RWPE2 (cell line): ENCODE measurements around the gene HARBI1.
A peak's percentile ranks its signal among the peaks of the same experiment; 100 is the strongest.

Experiments used
- ATAC-seq: fragments of 200-7000 bp; cut with Tn5 transposase; 3 replicates; pipeline ENCODE4 v1.9.1; 2021; ENCODE audit warnings: low read depth
- DNase-seq: peaks from one replicate; pipeline ENCODE4 v3.0.0-alpha.2; 2020; ENCODE audit warnings: low spot score
- H3K27ac ChIP-seq: fragments of 450-650 bp; 2 replicates; pipeline ENCODE4 v1.5.1; 2017; ENCODE audit warnings: mild to moderate bottlenecking; ENCODE audit not compliant: poor library complexity, severe bottlenecking
- H3K27me3 ChIP-seq: fragments of 250-450 bp; sonication (Bioruptor Pico); 2 replicates; pipeline ENCODE4 v1.5.1; 2021; ENCODE audit warnings: mild to moderate bottlenecking, moderate library complexity; ENCODE audit not compliant: insufficient read depth, poor library complexity, severe bottlenecking
- H3K36me3 ChIP-seq: fragments of 250-450 bp; sonication (Bioruptor Pico); 2 replicates; pipeline ENCODE4 v1.5.1; 2020; ENCODE audit warnings: low read depth, mild to moderate bottlenecking, moderate library complexity
- H3K4me1 ChIP-seq: fragments of 250-450 bp; sonication (Bioruptor Pico); 2 replicates; pipeline ENCODE4 v1.5.1; 2021; ENCODE audit warnings: mild to moderate bottlenecking, moderate library complexity; ENCODE audit not compliant: insufficient read depth, poor library complexity, severe bottlenecking
- H3K4me3 ChIP-seq: fragments of 250-450 bp; sonication (Bioruptor Pico); 2 replicates; pipeline ENCODE4 v1.5.1; 2021; ENCODE audit warnings: mild to moderate bottlenecking, moderate library complexity; ENCODE audit not compliant: severe bottlenecking
- H3K9me3 ChIP-seq: fragments of 250-450 bp; sonication (Bioruptor Pico); 2 replicates; pipeline ENCODE4 v1.5.1; 2021; ENCODE audit warnings: mild to moderate bottlenecking, moderate library complexity; ENCODE audit not compliant: severe bottlenecking
- TF ChIP-seq, protein P1 (sequence below): fragments of 450-650 bp; IDR thresholded peaks from one replicate; pipeline ENCODE4 v1.5.1; 2017; ENCODE audit warnings: mild to moderate bottlenecking, moderate library complexity; ENCODE audit not compliant: poor library complexity, severe bottlenecking

The HARBI1 gene

GRCh38 chr11:46574656-46575055 lies 42.4 kb downstream of the HARBI1 start:
- Histone ChIP-seq H3K36me3 (no peaks in the 10 kb centered on the region), H3K9me3 (no peaks in the 10 kb centered on the region), H3K27me3 (no peaks in the 10 kb centered on the region), H3K4me1 (peaks cover 4% of the 10 kb centered on the region), H3K27ac (no peak overlapping the region), H3K4me3 (no peak overlapping the region)
- no peak for ATAC-seq
- DNase-seq = no peak
- TF ChIP-seq, protein P1, sequence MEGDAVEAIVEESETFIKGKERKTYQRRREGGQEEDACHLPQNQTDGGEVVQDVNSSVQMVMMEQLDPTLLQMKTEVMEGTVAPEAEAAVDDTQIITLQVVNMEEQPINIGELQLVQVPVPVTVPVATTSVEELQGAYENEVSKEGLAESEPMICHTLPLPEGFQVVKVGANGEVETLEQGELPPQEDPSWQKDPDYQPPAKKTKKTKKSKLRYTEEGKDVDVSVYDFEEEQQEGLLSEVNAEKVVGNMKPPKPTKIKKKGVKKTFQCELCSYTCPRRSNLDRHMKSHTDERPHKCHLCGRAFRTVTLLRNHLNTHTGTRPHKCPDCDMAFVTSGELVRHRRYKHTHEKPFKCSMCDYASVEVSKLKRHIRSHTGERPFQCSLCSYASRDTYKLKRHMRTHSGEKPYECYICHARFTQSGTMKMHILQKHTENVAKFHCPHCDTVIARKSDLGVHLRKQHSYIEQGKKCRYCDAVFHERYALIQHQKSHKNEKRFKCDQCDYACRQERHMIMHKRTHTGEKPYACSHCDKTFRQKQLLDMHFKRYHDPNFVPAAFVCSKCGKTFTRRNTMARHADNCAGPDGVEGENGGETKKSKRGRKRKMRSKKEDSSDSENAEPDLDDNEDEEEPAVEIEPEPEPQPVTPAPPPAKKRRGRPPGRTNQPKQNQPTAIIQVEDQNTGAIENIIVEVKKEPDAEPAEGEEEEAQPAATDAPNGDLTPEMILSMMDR = no peak

DNA sequence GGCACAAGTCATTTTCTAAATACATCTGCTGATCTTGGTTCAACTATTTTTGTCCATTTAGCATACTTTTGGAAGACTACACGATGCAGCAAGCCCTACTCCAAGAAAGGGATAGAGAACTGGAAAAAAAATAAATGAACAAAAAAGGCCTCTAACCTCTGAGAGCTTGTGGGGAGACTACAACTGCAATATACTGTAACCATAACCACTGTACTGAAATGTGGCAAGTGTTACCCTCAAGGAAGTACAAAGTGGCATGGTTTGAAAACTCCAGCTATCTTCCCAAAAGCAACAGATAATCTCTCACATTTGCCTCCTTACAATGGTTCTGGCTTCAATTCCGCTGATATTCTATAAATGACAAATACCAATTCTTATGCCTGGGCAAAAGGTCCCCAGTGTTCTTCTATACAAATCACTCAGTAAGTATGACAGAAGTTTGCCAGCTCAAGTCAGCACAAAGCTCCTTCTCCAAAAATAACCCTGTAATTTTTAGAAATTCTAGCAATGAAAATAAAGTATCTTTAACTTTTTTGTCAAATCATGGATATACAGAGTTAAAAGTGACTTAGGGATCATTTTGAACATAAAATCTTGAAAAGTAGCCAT lies 46.1 kb downstream of the HARBI1 start:
- Histone ChIP-seq H3K4me1 (no peaks in the 10 kb centered on the region), H3K27me3 (no peaks in the 10 kb centered on the region), H3K27ac (no peak overlapping the region), H3K36me3 (no peaks in the 10 kb centered on the region), H3K4me3 (no peak overlapping the region), H3K9me3 (no peaks in the 10 kb centered on the region)
- TF ChIP-seq, protein P1 = no peak
- ATAC-seq = no peak
- DNase-seq = no peak

GRCh38 chr11:46565232-46565840 lies 51.7 kb downstream of the HARBI1 start:
- H3K4me1 ChIP-seq = peaks cover 18% of the 10 kb centered on the region
- TF ChIP-seq, protein P1 = no peak
- no peaks in the 10 kb centered on the region for H3K27me3 ChIP-seq

GRCh38 chr11:46564459-46564858 lies 52.6 kb downstream of the HARBI1 start:
- DNase-seq (no peak), ATAC-seq (peak; percentile 91)
- Histone ChIP-seq H3K4me3 (no peak overlapping the region), H3K9me3 (no peaks in the 10 kb centered on the region), H3K4me1 (peaks cover 26% of the 10 kb centered on the region), H3K36me3 (no peaks in the 10 kb centered on the region), H3K27me3 (no peaks in the 10 kb centered on the region), H3K27ac (peak overlapping the region; percentile 20)
- TF ChIP-seq, protein P1 = no peak

More at GRCh38 chr11:46565232-46565840, 51.7 kb downstream of the HARBI1 start:
- DNase-seq = no peak
- peak overlapping the region; percentile 20 for H3K27ac ChIP-seq
- no peak overlapping the region for H3K4me3 ChIP-seq
- ATAC-seq = no peak
- H3K9me3 ChIP-seq = no peaks in the 10 kb centered on the region
- no peaks in the 10 kb centered on the region for H3K36me3 ChIP-seq

- DNase-seq (no peak), ATAC-seq (no peak)
- no peak overlapping the region for H3K27ac ChIP-seq
- no peaks in the 10 kb centered on the region for H3K9me3 ChIP-seq
- no peaks in the 10 kb centered on the region for H3K27me3 ChIP-seq
- no peak overlapping the region for H3K4me3 ChIP-seq
- TF ChIP-seq, protein P1 = no peak
- peaks cover 32% of the 10 kb centered on the region for H3K4me1 ChIP-seq
- no peaks in the 10 kb centered on the region for H3K36me3 ChIP-seq
Observed at GRCh38 chr11:46562527-46562926, 54.5 kb downstream of the HARBI1 start.
